ENCODE data around the gene LHPP.

The LHPP gene

DNA sequence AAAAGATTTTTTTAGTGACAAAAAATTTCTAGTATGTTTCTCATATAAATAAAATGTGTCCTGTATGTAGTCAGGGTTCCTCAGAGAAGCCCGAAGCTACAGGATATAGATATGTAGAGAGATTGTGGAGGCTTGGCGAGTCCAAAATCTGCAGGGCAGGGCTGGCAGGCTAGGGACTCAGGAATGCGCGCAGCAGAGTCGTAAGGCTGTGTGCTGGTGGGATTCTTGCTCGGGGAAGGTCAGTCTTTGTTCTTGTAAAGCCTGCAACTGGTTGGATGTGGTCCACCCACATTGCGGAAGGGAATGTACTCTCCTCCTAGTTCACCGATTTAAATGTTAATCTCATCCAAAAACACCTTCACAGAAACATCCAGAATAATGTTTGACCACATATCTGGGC, 30.6 kb downstream of the LHPP start:
- no peak for DNase-seq (ENCODE audit: low read depth)
- TF ChIP-seq, protein P1, sequence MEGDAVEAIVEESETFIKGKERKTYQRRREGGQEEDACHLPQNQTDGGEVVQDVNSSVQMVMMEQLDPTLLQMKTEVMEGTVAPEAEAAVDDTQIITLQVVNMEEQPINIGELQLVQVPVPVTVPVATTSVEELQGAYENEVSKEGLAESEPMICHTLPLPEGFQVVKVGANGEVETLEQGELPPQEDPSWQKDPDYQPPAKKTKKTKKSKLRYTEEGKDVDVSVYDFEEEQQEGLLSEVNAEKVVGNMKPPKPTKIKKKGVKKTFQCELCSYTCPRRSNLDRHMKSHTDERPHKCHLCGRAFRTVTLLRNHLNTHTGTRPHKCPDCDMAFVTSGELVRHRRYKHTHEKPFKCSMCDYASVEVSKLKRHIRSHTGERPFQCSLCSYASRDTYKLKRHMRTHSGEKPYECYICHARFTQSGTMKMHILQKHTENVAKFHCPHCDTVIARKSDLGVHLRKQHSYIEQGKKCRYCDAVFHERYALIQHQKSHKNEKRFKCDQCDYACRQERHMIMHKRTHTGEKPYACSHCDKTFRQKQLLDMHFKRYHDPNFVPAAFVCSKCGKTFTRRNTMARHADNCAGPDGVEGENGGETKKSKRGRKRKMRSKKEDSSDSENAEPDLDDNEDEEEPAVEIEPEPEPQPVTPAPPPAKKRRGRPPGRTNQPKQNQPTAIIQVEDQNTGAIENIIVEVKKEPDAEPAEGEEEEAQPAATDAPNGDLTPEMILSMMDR (conservative IDR thresholded peaks at IDR 0.05; ENCODE audit: low read length) = no peak
- H3K4me3 ChIP-seq (ENCODE audit: low read length) = no peak overlapping the region

DNA sequence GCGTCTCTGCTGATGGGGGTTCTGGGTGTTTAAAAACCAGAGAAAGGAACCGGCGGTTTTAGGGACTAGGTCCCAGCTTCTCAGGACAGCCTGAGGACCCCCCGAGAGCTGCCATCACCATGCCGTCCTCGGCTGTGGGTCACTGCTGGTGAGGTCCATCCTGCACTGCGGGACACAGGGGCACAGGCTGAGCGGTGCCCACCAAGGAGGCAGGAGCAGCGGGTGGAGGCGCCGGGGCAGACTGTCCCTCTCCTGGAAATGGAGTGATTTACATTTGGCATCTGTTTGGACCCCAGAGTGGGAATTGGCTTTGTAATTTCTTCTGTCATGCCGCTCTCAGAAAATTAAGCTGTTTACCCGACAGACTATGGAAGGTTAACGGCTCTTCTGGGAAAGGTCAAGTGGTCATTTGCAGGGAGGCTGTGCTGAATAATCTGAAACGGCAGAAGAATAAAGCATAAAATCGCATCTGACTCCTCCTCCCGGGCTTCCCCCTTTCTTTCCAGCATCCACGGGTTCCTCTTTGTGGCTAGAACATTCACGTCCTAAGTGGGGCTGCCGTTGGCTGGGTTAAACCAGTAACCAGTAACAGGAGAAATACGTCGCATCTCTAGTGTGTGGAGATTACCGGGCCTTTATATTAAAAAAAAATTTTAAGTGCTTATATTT, 31.7 kb downstream of the LHPP start:
- no peak overlapping the region for H3K4me3 ChIP-seq (ENCODE audit: low read length)
- DNase-seq (ENCODE audit: low read depth) = no peak
- TF ChIP-seq, protein P1 (conservative IDR thresholded peaks at IDR 0.05; ENCODE audit: low read length) = no peak

- no peak overlapping the region for H3K4me3 ChIP-seq (ENCODE audit: low read length)
- no peak for DNase-seq (ENCODE audit: low read depth)
- TF ChIP-seq, protein P1 (conservative IDR thresholded peaks at IDR 0.05; ENCODE audit: low read length) = no peak
Observed at GRCh38 chr10:124494046-124494807, 32.6 kb downstream of the LHPP start.

GRCh38 chr10:124495162-124495561, 33.5 kb downstream of the LHPP start:
- DNase-seq (ENCODE audit: low read depth) = no peak
- TF ChIP-seq, protein P1 (conservative IDR thresholded peaks at IDR 0.05; ENCODE audit: low read length) = no peak
- no peak overlapping the region for H3K4me3 ChIP-seq (ENCODE audit: low read length)

DNA sequence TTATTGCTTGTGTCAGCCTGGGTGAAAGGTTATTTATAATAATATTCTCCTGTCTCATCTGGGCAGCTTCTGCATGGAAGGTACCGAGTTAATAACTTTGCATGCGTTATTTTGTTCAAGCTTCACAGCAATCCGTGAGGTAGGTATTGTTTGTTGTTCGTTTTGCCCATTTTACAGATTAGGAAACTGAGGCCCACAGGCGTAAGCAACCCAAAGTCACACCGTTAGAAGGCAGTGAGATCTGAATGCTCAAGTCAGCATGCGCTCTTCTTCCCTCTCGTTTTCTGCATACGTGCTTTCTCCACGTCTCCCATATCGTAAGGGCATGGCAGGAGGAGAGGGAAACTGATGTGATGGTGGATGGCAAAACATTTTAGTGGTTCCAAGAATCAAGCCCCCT, 34.1 kb downstream of the LHPP start:
- TF ChIP-seq, protein P1 (conservative IDR thresholded peaks at IDR 0.05; ENCODE audit: low read length) = no peak
- no peak overlapping the region for H3K4me3 ChIP-seq (ENCODE audit: low read length)
- DNase-seq (ENCODE audit: low read depth) = no peak

- TF ChIP-seq, protein P1 (conservative IDR thresholded peaks at IDR 0.05; ENCODE audit: low read length) = no peak
- no peak for DNase-seq (ENCODE audit: low read depth)
- no peak overlapping the region for H3K4me3 ChIP-seq (ENCODE audit: low read length)
Observed at GRCh38 chr10:124496150-124496549, 34.5 kb downstream of the LHPP start.

- no peak overlapping the region for H3K4me3 ChIP-seq (ENCODE audit: low read length)
- DNase-seq (ENCODE audit: low read depth) = no peak
- TF ChIP-seq, protein P1 (conservative IDR thresholded peaks at IDR 0.05; ENCODE audit: low read length) = no peak
Observed at GRCh38 chr10:124496620-124497019, 35.0 kb downstream of the LHPP start.

Measured in AG10803 (cell line).